IPS-18c (cell line): ENCODE data around the gene NCOA4.
A peak's percentile ranks its signal among the peaks of the same experiment; 100 is the strongest.
"Not testable (repeated sequence)": the region's sequence is repeated elsewhere in the genome, so short reads cannot be mapped to it uniquely, and the experiment has no call there.

ENCODE experiments used
- H3K4me3 ChIP-seq: 2 replicates; pipeline ENCODE4 v1.7.0; 2013; ENCODE audit warnings: low read depth, mild to moderate bottlenecking, low read length, moderate library complexity; ENCODE audit not compliant: insufficient read depth
- H3K9me3 ChIP-seq: one replicate; pipeline ENCODE4 v1.6.1; 2013; ENCODE audit warnings: mild to moderate bottlenecking, low read length, moderate library complexity; ENCODE audit not compliant: control insufficient read depth, insufficient read depth

The NCOA4 gene

DNA sequence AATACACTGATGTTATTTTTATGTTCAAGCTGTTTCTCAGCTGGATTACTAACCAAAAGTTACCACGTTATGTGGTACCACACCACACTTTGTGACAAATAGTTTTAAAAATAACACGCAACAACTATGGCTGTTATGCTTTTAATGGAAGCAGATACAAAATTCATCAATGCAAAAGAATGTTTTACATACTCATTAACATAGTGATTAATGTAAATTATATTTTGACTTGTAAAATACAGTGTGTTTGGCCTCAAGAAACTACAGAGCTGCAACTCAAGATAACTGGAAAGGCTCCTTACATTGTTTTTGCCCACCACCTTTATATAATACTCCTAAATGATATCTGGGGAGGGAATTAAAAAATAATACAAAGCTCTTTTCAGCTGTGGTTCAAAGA lies 25.5 kb downstream of the NCOA4 start:
- no peaks in the 10 kb centered on the region for H3K9me3 ChIP-seq

DNA sequence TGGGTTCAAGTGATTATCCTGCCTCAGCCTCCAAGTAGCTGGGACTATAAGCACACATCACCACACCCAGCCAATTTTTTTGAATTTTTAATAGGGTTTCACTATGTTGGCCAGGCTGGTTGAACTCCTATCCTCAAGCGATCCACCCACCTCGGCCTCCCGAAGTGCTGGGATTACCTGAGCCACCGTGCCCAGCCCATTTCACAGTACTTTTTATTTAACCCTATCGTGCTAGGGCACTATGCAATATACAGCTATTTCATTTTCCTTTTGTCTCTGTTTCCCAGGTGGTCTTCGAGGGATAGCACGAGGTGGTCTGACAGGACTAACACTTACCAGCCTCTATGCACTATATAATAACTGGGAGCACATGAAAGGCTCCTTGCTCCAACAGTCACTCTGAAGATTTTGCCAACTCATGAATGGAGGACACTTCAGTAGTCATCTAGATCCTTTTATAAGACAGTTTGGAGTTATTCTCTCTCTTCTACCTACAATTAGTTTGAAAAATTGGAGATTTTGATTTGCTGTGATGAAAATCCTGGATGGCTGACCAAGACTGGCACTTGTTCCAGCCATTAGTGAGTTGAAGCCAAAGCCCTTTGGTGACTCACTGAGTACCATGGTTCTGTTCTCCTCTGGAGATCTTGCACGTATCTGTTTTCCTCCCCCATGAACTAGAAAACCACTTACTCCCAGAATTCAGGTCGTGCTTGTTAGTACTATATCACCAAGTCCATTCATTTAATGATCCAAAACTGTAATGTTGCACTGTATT lies 27.3 kb downstream of the NCOA4 start:
- Histone ChIP-seq H3K4me3 (no peak overlapping the region), H3K9me3 (no peaks in the 10 kb centered on the region)

More for the DNA sequence above, 25.5 kb downstream of the NCOA4 start:
- no peak overlapping the region for H3K4me3 ChIP-seq

GRCh38 chr10:46002189-46002687 lies 28.2 kb downstream of the NCOA4 start:
- H3K4me3 ChIP-seq, H3K9me3 ChIP-seq: not testable (repeated sequence)

- H3K4me3 ChIP-seq, result no peak overlapping the region
- H3K9me3 ChIP-seq, result no peaks in the 10 kb centered on the region
Observed at GRCh38 chr10:46001187-46001756, 29.2 kb downstream of the NCOA4 start.

DNA sequence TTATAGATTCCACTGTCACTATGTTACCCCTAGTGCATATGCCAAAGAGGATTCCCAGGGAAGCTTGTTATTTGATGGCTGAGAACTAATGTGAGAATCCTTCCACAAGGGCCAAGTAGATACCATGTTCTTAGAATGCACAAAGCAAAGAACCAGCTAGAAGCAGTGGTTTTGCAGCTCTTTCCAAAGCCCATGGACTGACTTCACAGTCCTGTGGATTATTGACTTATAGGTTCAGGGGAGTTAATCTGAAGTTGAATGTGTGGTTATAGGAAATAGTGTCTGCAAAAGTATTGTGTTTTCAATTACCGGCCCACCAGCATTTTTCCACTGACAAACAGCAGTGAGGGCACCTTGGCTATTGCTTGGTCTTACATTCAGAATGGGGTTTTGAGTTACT lies 29.9 kb downstream of the NCOA4 start:
- Histone ChIP-seq H3K4me3 (no peak overlapping the region), H3K9me3 (no peaks in the 10 kb centered on the region)

DNA sequence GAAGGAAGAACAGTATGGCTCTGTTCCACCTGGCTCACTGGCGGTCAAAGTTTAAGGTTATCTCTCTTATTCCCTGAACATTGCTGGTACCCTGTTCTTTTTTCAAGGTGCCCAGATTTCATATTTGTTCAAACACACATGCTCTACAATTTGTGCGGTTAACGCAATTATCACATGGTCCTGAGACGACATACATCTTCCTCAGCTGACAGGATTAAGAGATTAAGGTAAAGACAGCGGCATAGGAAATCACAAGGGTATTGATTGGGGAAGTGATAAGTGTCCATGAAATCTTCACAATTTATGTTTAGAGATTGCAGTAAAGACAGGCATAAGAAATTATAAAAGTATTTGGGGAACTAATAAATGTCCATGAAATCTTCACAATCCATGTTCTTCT lies 30.5 kb downstream of the NCOA4 start:
- H3K4me3 ChIP-seq, H3K9me3 ChIP-seq: not testable (repeated sequence)

GRCh38 chr10:45997994-45998763 lies 32.2 kb downstream of the NCOA4 start:
- Histone ChIP-seq H3K4me3 (no peak overlapping the region), H3K9me3 (no peaks in the 10 kb centered on the region)

DNA sequence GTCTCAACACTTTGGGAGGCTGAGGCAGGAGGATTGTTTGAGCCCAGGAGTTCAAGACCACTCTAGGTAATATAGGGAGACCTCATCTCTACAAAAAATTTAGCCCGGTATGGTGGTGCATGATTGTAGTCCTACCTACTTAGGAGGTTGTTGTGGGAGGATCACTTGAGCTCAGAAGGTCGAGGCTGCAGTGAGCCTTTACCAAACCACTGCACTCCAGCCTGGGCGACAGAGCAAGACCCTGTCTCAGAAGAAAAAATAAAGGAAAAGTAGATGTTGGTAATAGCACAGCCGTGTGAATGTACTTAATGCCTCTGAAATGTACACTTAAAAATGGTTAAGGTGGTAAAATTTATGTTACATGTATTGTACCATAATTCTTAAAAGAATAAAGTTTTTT lies 32.9 kb downstream of the NCOA4 start:
- Histone ChIP-seq H3K4me3 (no peak overlapping the region), H3K9me3 (no peaks in the 10 kb centered on the region)

DNA sequence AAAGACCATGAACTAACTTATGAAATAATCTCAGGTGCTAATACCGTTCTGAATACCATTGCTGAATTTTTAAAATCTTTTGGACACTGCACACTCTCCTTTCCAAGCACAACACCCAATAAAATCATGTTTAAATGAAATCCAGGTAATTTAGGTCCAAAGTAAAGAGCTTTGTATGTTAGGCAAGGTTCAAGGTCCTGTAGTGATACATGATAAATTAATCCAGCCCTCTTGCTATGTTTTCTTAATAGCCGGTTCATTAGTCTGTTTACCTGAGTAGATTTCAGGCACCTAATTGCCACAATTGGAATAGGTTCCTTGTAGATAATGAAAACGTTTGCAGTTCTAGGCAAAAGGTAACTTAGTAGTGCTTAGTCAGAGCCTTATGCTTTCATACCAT lies 44.8 kb downstream of the NCOA4 start:
- H3K9me3 ChIP-seq, H3K4me3 ChIP-seq: not testable (repeated sequence)

- H3K4me3 ChIP-seq, H3K9me3 ChIP-seq: not testable (repeated sequence)
Observed at GRCh38 chr10:45984473-45984872, 46.0 kb downstream of the NCOA4 start.

GRCh38 chr10:45983538-45984186 lies 46.8 kb downstream of the NCOA4 start:
- H3K4me3 ChIP-seq, H3K9me3 ChIP-seq: not testable (repeated sequence)

DNA sequence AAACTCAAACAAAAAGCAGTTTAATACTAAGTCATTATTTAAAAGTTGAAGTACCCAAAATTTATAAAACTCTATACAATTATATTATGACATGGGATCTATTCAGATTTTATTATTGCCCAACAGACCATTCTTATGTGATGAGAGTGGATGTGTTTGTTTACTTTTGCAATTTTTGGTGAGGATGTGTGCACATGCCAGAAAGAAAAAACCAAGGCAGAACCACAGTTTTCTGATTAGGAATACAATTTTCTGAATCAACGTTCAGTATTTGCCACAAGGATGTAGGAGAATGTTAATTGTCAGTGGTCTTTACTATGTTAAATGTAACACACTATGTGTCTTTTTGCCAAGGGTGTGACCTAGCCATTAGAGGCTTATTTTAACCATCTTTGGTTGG lies 49.1 kb downstream of the NCOA4 start:
- H3K9me3 ChIP-seq, H3K4me3 ChIP-seq: not testable (repeated sequence)

DNA sequence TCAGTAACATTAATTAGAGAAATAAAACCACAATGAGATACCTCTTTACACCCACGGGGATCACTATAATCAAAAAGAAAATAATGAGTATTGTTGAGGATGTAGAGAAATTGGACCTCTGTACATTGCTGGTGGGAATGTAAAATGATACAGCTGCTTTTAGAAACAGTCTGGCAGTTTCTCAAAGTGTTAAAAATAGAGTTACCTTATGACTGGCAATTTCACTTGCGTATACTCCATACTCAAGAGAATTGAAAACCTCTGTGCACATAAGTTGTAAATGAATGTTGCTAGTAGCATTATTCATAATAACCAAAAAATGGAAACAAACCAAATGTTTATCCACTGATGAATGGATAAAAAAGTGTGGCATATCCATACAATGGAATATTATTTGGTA lies 51.9 kb downstream of the NCOA4 start:
- H3K4me3 ChIP-seq, H3K9me3 ChIP-seq: not testable (repeated sequence)

DNA sequence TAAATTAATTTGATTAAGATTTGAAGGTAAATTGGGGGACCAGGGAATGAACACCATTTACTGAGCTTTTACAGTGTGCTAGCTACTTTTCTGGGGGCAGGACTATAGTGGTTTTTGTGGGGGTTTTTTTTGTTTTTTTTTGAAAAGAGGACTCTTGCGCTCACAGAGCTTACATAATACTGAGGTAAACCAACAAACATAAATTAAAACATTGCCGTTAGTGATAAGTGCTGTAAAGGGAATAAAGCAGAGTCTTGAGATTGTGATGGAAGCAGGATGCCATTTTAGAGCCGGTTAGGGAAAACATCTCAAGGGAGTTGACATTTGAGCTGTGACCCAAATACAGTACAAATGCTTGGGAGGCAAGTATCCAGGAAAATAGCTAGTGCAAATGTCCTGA lies 56.4 kb downstream of the NCOA4 start:
- H3K4me3 ChIP-seq, H3K9me3 ChIP-seq: not testable (repeated sequence)

DNA sequence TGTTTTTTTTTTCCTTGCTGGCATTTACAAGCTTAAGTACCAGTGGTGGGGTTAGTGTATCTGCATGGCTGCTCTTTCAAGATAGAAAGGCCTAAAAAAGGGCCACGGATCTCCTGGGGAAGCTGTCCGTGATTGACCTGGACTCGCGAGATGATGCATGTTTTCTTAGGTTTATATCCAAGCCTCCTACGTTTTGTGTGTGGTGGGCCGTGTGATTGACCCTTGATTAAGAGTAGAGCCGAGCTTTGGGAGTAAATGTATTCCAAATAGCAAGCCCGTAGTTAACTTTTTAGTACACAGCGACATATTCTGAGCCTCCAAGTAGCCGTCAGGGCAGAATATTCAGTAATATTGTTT lies 57.6 kb downstream of the NCOA4 start:
- not testable (repeated sequence) for H3K9me3 ChIP-seq
- H3K4me3 ChIP-seq, result peak overlapping the region; percentile 55

- peak within 1 kb of the TSS; percentile 55 for H3K4me3 ChIP-seq
- not testable (repeated sequence) for H3K9me3 ChIP-seq
Observed at GRCh38 chr10:45972106-45972812, 58.2 kb downstream of the NCOA4 start, which contains the start of gene TIMM23. TSS of gene TIMM23 (plus strand) at chr10:45972489. CDS start at chr10:45972625, 136 bp downstream.

GRCh38 chr10:45971742-45972105 lies 58.7 kb downstream of the NCOA4 start:
- not testable (repeated sequence) for H3K9me3 ChIP-seq
- H3K4me3 ChIP-seq, result peak overlapping the region; percentile 55
